ENCODE data around the gene CHST11. TPM values are rescaled to one million over a fixed set of nuclear protein-coding genes. Genes with fewer than 3 reads are reported as not detected.

Gene CHST11
- total and polyA plus RNA-seq, 9 of the 15 experiments (the other 6 are each of a cell fraction or from before 2014, with no cell fraction given) = 2.3 to 38.7 (median 15.0) TPM

DNA sequence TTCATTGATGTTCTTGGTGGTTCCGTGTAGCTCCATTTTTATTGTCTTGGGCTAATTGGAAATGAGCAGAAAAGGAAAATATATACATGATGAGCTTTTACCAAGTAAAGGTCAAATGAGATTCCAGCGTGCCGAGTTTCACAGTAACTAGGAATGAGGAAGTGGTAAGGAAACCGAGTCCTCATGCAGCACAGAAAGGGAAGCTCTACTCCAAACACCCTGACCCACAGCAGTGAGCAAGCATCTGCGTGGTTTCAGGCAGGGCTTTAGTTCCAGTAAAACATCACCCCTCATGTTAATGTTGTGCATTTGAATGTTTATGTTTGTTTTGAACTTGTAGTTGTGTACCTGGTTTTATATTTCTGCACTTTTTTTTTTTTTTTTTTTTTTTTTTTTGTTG, 293.3 kb downstream of the CHST11 start (continued):
- TF ChIP-seq PRMT5 (CRISPR knock-in tag; IDR thresholded peaks at IDR 0.05) = no peak

DNA sequence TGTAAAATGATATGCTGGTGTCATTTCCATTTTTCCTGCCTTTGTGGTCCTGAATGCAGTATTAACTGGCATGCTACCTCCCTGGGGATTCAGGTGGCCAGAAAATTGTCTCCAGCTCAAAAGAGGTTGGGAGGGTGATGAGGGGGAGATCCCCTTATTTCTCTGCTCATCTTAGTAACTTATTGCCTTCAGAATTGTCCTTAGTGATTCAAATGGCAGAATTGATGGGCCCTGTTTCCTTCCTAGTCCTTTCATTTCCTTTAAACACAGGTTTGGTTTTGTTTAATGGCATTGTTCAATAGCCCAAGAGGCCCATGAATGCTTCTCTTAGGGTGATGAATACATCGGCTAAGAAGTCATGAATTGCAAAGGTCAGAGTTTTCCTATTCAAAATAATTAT, 294.4 kb downstream of the CHST11 start:
- in situ Hi-C loops (cut with MboI) = no loop called here
- H3K9me3 ChIP-seq (replicated peaks; ENCODE audit: control insufficient read depth, insufficient read depth, low read depth, low read length) = no peaks in the 10 kb centered on the region
- ChIA-PET POLR2A (no interaction called here), CTCF (ENCODE audit: low intra/inter-chr PET ratio) (no interaction called here)
- no peak overlapping the region for H3K9ac ChIP-seq (ENCODE audit: insufficient read depth in 1 of 2, low read depth in 2 of 2, low read length in 2 of 2)
- no peak for FAIRE-seq
- peaks cover 3 to 11% of the 10 kb centered on the region in 2 experiments; a peak in 1 of 5 replicates for H3K4me1 ChIP-seq (replicated peaks in 1 of 2; ENCODE audit: control insufficient read depth in 2 of 2, insufficient read depth in 2 of 2, low read length in 2 of 2)
- H4K20me1 ChIP-seq (replicated peaks; ENCODE audit: control insufficient read depth, insufficient read depth, low read length) = 0 out of 2 replicates have a peak, but pooled peaks cover 6% of the 10 kb centered on the region
- H3K4me3 ChIP-seq = no peak overlapping the region
- no peak overlapping the region for H3K4me2 ChIP-seq (ENCODE audit: insufficient read depth, low read length)
- 100% methylated on average over 1 of the region's 1 CpG for WGBS (ENCODE audit: insufficient coverage, low coverage, missing lambda C conversion rate)
- no peak for DNase-seq (ENCODE audit: extremely low read depth in 1 of 4, low spot score in 3 of 4)
- TF ChIP-seq ZNF274 (IDR thresholded peaks at IDR 0.05; ENCODE audit: borderline replicate concordance, low read depth, low read length) (no peak), ARHGAP35 (IDR thresholded peaks at IDR 0.05; ENCODE audit: partially characterized antibody) (no peak), FIP1L1 (IDR thresholded peaks at IDR 0.05; ENCODE audit: low read depth, low read length, poor library complexity, severe bottlenecking) (no peak), TFE3 (CRISPR knock-in tag; IDR thresholded peaks at IDR 0.05) (no peak), ZKSCAN1 (IDR thresholded peaks at IDR 0.05; ENCODE audit: low read depth, low read length) (no peak), POU5F1 (IDR thresholded peaks at IDR 0.05; ENCODE audit: borderline replicate concordance, low read depth, low read length, partially characterized antibody) (no peak)
- no peaks in the 10 kb centered on the region for H3K27me3 ChIP-seq (ENCODE audit: control insufficient read depth in 2 of 2, insufficient read depth in 2 of 2, low read length in 2 of 2)
- H3K9me1 ChIP-seq (ENCODE audit: control insufficient read depth, insufficient read depth, low read length) = no peaks in the 10 kb centered on the region
- H3K27ac ChIP-seq (ENCODE audit: extremely low read depth, low read depth, low read length) = no peak overlapping the region
- H3K36me3 ChIP-seq (ENCODE audit: control insufficient read depth, insufficient read depth, low read length) = 0 out of 3 replicates have a peak, but pooled peaks cover 2% of the 10 kb centered on the region
- no TSS peak for BruUV-seq (replicated peaks)
- intact Hi-C loops (cut with micrococcal nuclease) = no loop called here
- no peak overlapping the region for H2AFZ ChIP-seq (ENCODE audit: low read depth, low read length)
- peaks cover 5% of the 10 kb centered on the region; the same call in 1 of the 3 replicates for H3K79me2 ChIP-seq (ENCODE audit: control insufficient read depth, insufficient read depth, low read length)
- ATAC-seq = no peak
